GM12878 (cell line): ENCODE results near the gene PLXNC1. TPM values are rescaled to one million over a fixed set of nuclear protein-coding genes. Genes with fewer than 3 reads are reported as not detected.

Experiments
- ATAC-seq: fragments of 200-7000 bp; cut with Tn5 transposase; 3 replicates; pipeline ENCODE4 v1.9.1; 2020; ENCODE audit warnings: mild to moderate bottlenecking, moderate library complexity
- BruUV-seq: library from RNA; stranded (reverse); fragments of 400-500 nt; replicated peaks from 2 replicates; lab custom pipeline; 2021; lab: Mats Ljungman, UMichigan
- CTCF ChIA-PET: fragments of 300-600 bp; sonication (Branson Sonifier 250); formaldehyde crosslinking; extraction: SDS; loops from one replicate; lab custom pipeline; 2021; ENCODE audit warnings: inconsistent platforms; lab: Yijun Ruan, JAX
- POLR2A ChIA-PET: fragments of 350-600 bp; formaldehyde crosslinking; extraction: SDS; loops from one replicate; lab custom pipeline; 2021; ENCODE audit warnings: inconsistent platforms; lab: Charles Lee
- RAD21 ChIA-PET: fragments of 300-600 bp; sonication (Branson Sonifier 250); formaldehyde crosslinking; loops from one replicate; lab custom pipeline; 2023; ENCODE audit warnings: antibody characterized with exemption; ENCODE audit not compliant: unreplicated experiment; lab: Charles Lee
- SMC1A ChIA-PET: fragments of 300-600 bp; sonication (Branson Sonifier 250); formaldehyde crosslinking; loops from one replicate; lab custom pipeline; 2023; ENCODE audit not compliant: unreplicated experiment, uncharacterized antibody; lab: Charles Lee
- DNase-seq: peaks from one replicate; pipeline ENCODE4 v3.0.0-alpha.2; 2011; ENCODE audit warnings: low read depth, low spot score
- FAIRE-seq: peaks from 3 replicates; lab custom pipeline; 2011; peaks lifted over from hg19 to GRCh38; lab: Jason Lieb, UNC
- H2AFZ ChIP-seq: 2 replicates; pipeline ENCODE4 v1.6.0; 2011; ENCODE audit warnings: low read depth, low read length, control low read depth; ENCODE audit not compliant: control insufficient read depth
- H3K27ac ChIP-seq: 2 replicates; pipeline ENCODE4 v1.5.1; 2011; ENCODE audit warnings: control low read depth; ENCODE audit not compliant: control insufficient read depth, insufficient read depth
- H3K27me3 ChIP-seq, 2 experiments: replicated peaks in 1 of 2; 2 replicates each; pipeline versions ENCODE4 v1.6.0 to v1.6.1; 2011; ENCODE audit warnings: low read length in 1 of 2; ENCODE audit not compliant: control insufficient read depth in 2 of 2, insufficient read depth in 2 of 2
- H3K36me3 ChIP-seq, 2 experiments: 2 replicates each; pipeline ENCODE4 v1.5.1; 2011; ENCODE audit warnings: low read length in 1 of 2; ENCODE audit not compliant: control insufficient read depth in 2 of 2, insufficient read depth in 2 of 2
- H3K4me1 ChIP-seq: 2 replicates; pipeline ENCODE4 v1.6.1; 2011; ENCODE audit warnings: mild to moderate bottlenecking, low read length, moderate library complexity, mixed read lengths; ENCODE audit not compliant: control insufficient read depth, insufficient read depth
- H3K4me2 ChIP-seq: 2 replicates; pipeline ENCODE4 v1.6.0; 2011; ENCODE audit warnings: control low read depth; ENCODE audit not compliant: control insufficient read depth, insufficient read depth
- H3K4me3 ChIP-seq: fragments of 200-600 bp; sonication (generic); 2 replicates; pipeline ENCODE4 v1.5.1; 2016
- H3K79me2 ChIP-seq: 2 replicates; pipeline ENCODE4 v1.6.0; 2011; ENCODE audit warnings: low read length; ENCODE audit not compliant: control insufficient read depth, insufficient read depth
- H3K9ac ChIP-seq: 2 replicates; pipeline ENCODE4 v1.8.0; 2011; ENCODE audit warnings: low read length, control low read depth, mixed read lengths; ENCODE audit not compliant: control insufficient read depth, insufficient read depth
- H3K9me3 ChIP-seq: replicated peaks from 3 replicates; pipeline ENCODE4 v1.5.1; 2011; ENCODE audit warnings: mild to moderate bottlenecking, low read length; ENCODE audit not compliant: control insufficient read depth, insufficient read depth
- H4K20me1 ChIP-seq: 2 replicates; pipeline ENCODE4 v1.6.0; 2011; ENCODE audit not compliant: control insufficient read depth, insufficient read depth
- BHLHE40 ChIP-seq, 2 experiments: fragments of 450-650 bp in 1 of 2; IDR thresholded peaks; 2 replicates each; pipeline ENCODE4 v1.6.1; 2011 to 2017; ENCODE audit warnings: low read depth in 2 of 2, borderline replicate concordance in 1 of 2, improper control_type of control experiment in 1 of 2, low read length in 1 of 2, mild to moderate bottlenecking in 1 of 2
- CHD1 ChIP-seq: IDR thresholded peaks from 2 replicates; pipeline ENCODE4 v1.6.1; 2012; ENCODE audit warnings: low read depth, low read length, improper control_type of control experiment
- CREB1 ChIP-seq: IDR thresholded peaks from 2 replicates; pipeline ENCODE4 v1.6.1; 2012; ENCODE audit warnings: low read depth, mild to moderate bottlenecking, inconsistent platforms
- EZH2 ChIP-seq: IDR thresholded peaks from 2 replicates; pipeline ENCODE4 v1.6.1; 2012; ENCODE audit warnings: low read depth, mild to moderate bottlenecking, control low read depth, inconsistent platforms, low read length, borderline replicate concordance; ENCODE audit not compliant: control insufficient read depth
- FOXK2 ChIP-seq: fragments of 450-650 bp; IDR thresholded peaks from 2 replicates; pipeline ENCODE4 v1.6.1; 2017; ENCODE audit warnings: mild to moderate bottlenecking, moderate library complexity
- HDAC6 ChIP-seq: fragments of 200-600 bp; sonication (generic); IDR thresholded peaks from one replicate; pipeline ENCODE4 v1.8.0; 2017; ENCODE audit warnings: antibody characterized with exemption; ENCODE audit not compliant: unreplicated experiment
- IKZF2 ChIP-seq, 2 experiments: fragments of 450-650 bp; IDR thresholded peaks; 2 replicates each; pipeline ENCODE4 v1.6.1; 2017; ENCODE audit warnings: mild to moderate bottlenecking in 2 of 2, moderate library complexity in 2 of 2
- KAT2A ChIP-seq: conservative IDR thresholded peaks from 2 replicates; pipeline ENCODE4 v1.6.1; 2011; ENCODE audit warnings: low read depth, low read length; ENCODE audit not compliant: control insufficient read depth
- MTA3 ChIP-seq: IDR thresholded peaks from 2 replicates; pipeline ENCODE4 v1.6.1; 2012; ENCODE audit warnings: low read length, inconsistent platforms, borderline replicate concordance
- SPI1 ChIP-seq: IDR thresholded peaks from 2 replicates; pipeline ENCODE4 v1.6.1; 2011; ENCODE audit warnings: low read depth, mild to moderate bottlenecking, low read length, moderate library complexity, borderline replicate concordance; ENCODE audit not compliant: insufficient read depth
- ZBTB33 ChIP-seq: fragments of 450-650 bp; IDR thresholded peaks from 2 replicates; pipeline ENCODE4 v1.6.1; 2017; ENCODE audit warnings: mild to moderate bottlenecking
- ZNF622 ChIP-seq: fragments of 450-650 bp; IDR thresholded peaks from 2 replicates; pipeline ENCODE4 v1.6.1; 2017; ENCODE audit warnings: mild to moderate bottlenecking, inconsistent platforms
- WGBS: methylation state at CpG from one replicate; pipeline ENCODE4 v1.1.6; 2016; ENCODE audit warnings: low lambda C conversion rate; ENCODE audit not compliant: insufficient replicate concordance, insufficient coverage; ENCODE audit errors: missing lambda C conversion rate; 5-methylcytosine and 5-hydroxymethylcytosine counted together
- in situ Hi-C: fragments of 300-500 bp; cut with MboI; formaldehyde crosslinking; loops from 9 replicates; pipeline ENCODE4 v1.14.3; 2018; ENCODE audit warnings: mixed read lengths
- intact Hi-C: fragments of 100-400 bp; cut with micrococcal nuclease; formaldehyde crosslinking; loops from one replicate; pipeline ENCODE4 v1.14.2; 2022; ENCODE audit not compliant: unreplicated experiment
- polyA plus RNA-seq, 11 experiments: library from polyadenylated mRNA; depleted of rRNA in 4 of 11; unstranded in 6 of 11; stranded (reverse) in 5 of 11; fragments of >200 nt; fragmentation: Nextera tagmentation in 4 of 11; fragmentation: Illumina TruSeq in 1 of 11; extraction: Ambion mirVana in 4 of 11; extraction: Trizol in 1 of 11; gene quantifications; 1 replicate in 1 of 11; 2 replicates in 10 of 11; pipeline versions ENCODE4 v1.2.1 to v1.2.3, GENCODE V29; 2011 to 2016; ENCODE audit warnings: inconsistent platforms in 2 of 11, missing spikeins in 2 of 11, low read depth in 1 of 11
- total RNA-seq, 4 experiments: library from RNA; depleted of rRNA in 3 of 4; stranded (reverse); fragments of >200 nt in 3 of 4; fragmentation: Illumina TruSeq in 1 of 4; extraction: Trizol in 1 of 4; gene quantifications; 2 replicates each; pipeline versions ENCODE4 v1.2.1 to v1.2.3, GENCODE V29; 2013 to 2021
- TF ChIP-seq, protein P1 (sequence below): IDR thresholded peaks from 2 replicates; pipeline ENCODE4 v1.6.1; 2012; ENCODE audit warnings: low read depth, low read length, improper control_type of control experiment
- TF ChIP-seq, protein P2 (sequence below): fragments of 450-650 bp; IDR thresholded peaks from 2 replicates; pipeline ENCODE4 v1.6.1; 2017; ENCODE audit warnings: antibody characterized with exemption, mild to moderate bottlenecking, moderate library complexity
- TF ChIP-seq, protein P3 (sequence below): fragments of 450-650 bp; formaldehyde crosslinking; IDR thresholded peaks from 2 replicates; pipeline ENCODE4 v1.5.0; 2022; ENCODE audit warnings: mild to moderate bottlenecking, missing genetic modification characterization

The PLXNC1 gene
- total and polyA plus RNA-seq, 10 of the 15 experiments (the other 5 are each of a cell fraction or from before 2014, with no cell fraction given) = 5.2 to 41.2 (median 24.6) TPM

GRCh38 chr12:94200695-94201094, 52.3 kb downstream of the PLXNC1 start:
- SMC1A ChIA-PET = interaction anchor here (0.9 to 13.0 kb wide), 11 partner anchors 8 to 105 kb away, joined by 3 to 238 read pairs (median 4); partner anchors contain the start of gene PLXNC1
- H3K9ac ChIP-seq = no peak overlapping the region
- FAIRE-seq = no peak
- intact Hi-C loops (no loop called here), in situ Hi-C loops (no loop called here)
- H3K27ac ChIP-seq = no peak overlapping the region
- no peak for ATAC-seq
- POLR2A ChIA-PET = interaction anchor here (1.0 to 7.2 kb wide), 3 partner anchors 11 to 69 kb away, joined by 4 to 41 read pairs (median 6); no protein-coding TSS in a partner anchor
- H4K20me1 ChIP-seq = no peaks in the 10 kb centered on the region
- WGBS = 95% methylated on average over 1 of the region's 1 CpG
- no peak overlapping the region for H3K4me3 ChIP-seq
- no peak overlapping the region for H2AFZ ChIP-seq
- no peak for DNase-seq
- RAD21 ChIA-PET = interaction anchor here (0.6 to 9.5 kb wide), 5 partner anchors 8 to 63 kb away, joined by 3 to 107 read pairs (median 4); no protein-coding TSS in a partner anchor
- peaks cover 21% of the 10 kb centered on the region for H3K4me1 ChIP-seq
- H3K27me3 ChIP-seq = no peaks in the 10 kb centered on the region
- peaks cover 10% of the 10 kb centered on the region for H3K79me2 ChIP-seq
- no peaks in the 10 kb centered on the region for H3K9me3 ChIP-seq
- no TSS peak for BruUV-seq
- CTCF ChIA-PET = interaction anchor here (0.9 to 1.5 kb wide), 4 partner anchors 8 to 50 kb away, joined by 3 to 4 read pairs (median 3); no protein-coding TSS in a partner anchor
- no peak overlapping the region for H3K4me2 ChIP-seq
- H3K36me3 ChIP-seq = peaks cover 3 to 5% of the 10 kb centered on the region in 2 experiments
- TF ChIP-seq BHLHE40 (IDR thresholded peaks at IDR 0.05; ENCODE audit: borderline replicate concordance in 1 of 2, low read depth in 2 of 2, low read length in 1 of 2) = no peak
- no peak for TF ChIP-seq FOXK2
- TF ChIP-seq, protein P1, sequence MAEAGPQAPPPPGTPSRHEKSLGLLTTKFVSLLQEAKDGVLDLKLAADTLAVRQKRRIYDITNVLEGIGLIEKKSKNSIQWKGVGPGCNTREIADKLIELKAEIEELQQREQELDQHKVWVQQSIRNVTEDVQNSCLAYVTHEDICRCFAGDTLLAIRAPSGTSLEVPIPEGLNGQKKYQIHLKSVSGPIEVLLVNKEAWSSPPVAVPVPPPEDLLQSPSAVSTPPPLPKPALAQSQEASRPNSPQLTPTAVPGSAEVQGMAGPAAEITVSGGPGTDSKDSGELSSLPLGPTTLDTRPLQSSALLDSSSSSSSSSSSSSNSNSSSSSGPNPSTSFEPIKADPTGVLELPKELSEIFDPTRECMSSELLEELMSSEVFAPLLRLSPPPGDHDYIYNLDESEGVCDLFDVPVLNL = no peak
- TF ChIP-seq, protein P2, sequence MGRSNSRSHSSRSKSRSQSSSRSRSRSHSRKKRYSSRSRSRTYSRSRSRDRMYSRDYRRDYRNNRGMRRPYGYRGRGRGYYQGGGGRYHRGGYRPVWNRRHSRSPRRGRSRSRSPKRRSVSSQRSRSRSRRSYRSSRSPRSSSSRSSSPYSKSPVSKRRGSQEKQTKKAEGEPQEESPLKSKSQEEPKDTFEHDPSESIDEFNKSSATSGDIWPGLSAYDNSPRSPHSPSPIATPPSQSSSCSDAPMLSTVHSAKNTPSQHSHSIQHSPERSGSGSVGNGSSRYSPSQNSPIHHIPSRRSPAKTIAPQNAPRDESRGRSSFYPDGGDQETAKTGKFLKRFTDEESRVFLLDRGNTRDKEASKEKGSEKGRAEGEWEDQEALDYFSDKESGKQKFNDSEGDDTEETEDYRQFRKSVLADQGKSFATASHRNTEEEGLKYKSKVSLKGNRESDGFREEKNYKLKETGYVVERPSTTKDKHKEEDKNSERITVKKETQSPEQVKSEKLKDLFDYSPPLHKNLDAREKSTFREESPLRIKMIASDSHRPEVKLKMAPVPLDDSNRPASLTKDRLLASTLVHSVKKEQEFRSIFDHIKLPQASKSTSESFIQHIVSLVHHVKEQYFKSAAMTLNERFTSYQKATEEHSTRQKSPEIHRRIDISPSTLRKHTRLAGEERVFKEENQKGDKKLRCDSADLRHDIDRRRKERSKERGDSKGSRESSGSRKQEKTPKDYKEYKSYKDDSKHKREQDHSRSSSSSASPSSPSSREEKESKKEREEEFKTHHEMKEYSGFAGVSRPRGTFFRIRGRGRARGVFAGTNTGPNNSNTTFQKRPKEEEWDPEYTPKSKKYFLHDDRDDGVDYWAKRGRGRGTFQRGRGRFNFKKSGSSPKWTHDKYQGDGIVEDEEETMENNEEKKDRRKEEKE = no peak
- TF ChIP-seq IKZF2 (IDR thresholded peaks at IDR 0.05) = no peak
- TF ChIP-seq, protein P3, sequence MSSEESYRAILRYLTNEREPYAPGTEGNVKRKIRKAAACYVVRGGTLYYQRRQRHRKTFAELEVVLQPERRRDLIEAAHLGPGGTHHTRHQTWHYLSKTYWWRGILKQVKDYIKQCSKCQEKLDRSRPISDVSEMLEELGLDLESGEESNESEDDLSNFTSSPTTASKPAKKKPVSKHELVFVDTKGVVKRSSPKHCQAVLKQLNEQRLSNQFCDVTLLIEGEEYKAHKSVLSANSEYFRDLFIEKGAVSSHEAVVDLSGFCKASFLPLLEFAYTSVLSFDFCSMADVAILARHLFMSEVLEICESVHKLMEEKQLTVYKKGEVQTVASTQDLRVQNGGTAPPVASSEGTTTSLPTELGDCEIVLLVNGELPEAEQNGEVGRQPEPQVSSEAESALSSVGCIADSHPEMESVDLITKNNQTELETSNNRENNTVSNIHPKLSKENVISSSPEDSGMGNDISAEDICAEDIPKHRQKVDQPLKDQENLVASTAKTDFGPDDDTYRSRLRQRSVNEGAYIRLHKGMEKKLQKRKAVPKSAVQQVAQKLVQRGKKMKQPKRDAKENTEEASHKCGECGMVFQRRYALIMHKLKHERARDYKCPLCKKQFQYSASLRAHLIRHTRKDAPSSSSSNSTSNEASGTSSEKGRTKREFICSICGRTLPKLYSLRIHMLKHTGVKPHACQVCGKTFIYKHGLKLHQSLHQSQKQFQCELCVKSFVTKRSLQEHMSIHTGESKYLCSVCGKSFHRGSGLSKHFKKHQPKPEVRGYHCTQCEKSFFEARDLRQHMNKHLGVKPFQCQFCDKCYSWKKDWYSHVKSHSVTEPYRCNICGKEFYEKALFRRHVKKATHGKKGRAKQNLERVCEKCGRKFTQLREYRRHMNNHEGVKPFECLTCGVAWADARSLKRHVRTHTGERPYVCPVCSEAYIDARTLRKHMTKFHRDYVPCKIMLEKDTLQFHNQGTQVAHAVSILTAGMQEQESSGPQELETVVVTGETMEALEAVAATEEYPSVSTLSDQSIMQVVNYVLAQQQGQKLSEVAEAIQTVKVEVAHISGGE = no peak
- TF ChIP-seq SPI1 = no peak
- no peak for TF ChIP-seq MTA3
- no peak for TF ChIP-seq EZH2
- TF ChIP-seq HDAC6 = no peak
- TF ChIP-seq ZBTB33 = no peak
- no peak for TF ChIP-seq ZNF622
- TF ChIP-seq CREB1 = no peak
- no peak for TF ChIP-seq KAT2A
- TF ChIP-seq CHD1 = no peak
